Measurements from ENCODE around the gene FAM53B.

The FAM53B gene

DNA sequence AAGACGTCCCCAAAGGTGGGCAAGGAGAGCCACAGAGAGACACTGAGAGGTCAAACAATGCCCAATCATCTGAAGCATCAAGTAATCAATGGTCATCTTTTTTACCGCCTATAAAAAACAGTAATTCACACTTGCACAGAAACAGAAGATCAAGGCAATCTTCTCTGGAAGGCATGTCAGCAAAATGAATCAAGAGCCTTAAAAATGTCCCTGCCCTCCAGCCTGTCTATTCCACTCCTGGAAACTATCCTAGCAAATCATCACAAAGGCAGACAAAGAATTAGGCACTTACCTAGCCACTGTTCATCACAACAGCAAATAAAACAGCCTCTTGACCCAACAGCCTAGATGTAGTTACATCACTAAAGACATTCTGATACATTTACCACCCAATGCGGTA, 48.9 kb downstream of the FAM53B start:
- no peak for DNase-seq

GRCh38 chr10:124694481-124695220, 49.5 kb downstream of the FAM53B start:
- DNase-seq: no peak

DNA sequence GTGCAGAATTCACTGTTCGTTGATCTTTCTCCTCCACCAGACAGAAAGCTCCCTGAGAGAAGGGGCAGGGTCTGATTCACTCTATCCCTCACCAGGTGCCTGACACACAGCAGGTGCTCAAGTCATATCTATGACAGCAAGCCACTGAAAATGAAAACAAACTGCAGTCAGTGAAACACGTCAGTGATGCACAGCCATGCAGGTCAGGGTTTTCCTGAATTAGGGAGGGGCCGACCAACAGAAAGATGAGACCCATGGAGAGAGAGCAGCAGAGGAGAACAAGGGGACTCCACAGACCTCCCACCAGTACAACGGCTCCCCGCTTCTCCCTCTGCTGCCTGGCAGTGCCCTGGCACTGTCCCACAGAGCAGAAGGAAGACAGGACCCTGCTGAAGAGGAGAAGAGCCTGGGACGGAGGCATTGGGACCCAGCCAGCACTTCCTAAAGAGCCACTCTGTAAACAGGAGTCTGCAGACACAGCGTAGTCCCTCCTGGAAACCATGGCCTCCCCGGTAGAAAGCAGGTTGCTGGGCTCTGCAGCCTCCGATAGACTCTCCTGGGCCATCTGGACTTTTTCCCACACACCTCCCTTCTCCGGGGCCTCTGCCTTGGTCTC, 50.3 kb downstream of the FAM53B start:
- DNase-seq: no peak

DNA sequence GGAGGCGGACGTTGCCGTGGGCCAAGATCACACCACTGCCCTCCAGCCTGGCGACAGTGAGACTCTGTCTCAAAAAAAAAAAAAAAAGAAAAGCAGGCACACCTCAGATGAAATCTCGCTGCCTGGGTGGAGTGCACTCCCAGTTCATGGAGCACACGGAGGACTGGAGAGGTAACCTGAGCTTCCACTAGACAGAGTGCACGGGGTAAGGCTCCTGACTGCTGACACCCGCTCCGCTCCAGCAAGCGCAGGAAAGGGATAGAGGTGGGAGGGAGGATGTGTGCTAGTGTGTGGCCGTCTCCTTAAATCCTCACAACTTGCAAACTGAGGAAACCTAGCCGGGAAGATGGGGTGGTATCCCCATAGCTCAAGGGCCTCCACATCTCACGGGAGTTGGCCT, 50.8 kb downstream of the FAM53B start:
- no peak for DNase-seq

GRCh38 chr10:124692100-124692446, 52.1 kb downstream of the FAM53B start:
- no peak for DNase-seq

- no peak for DNase-seq
Measured at GRCh38 chr10:124691421-124692099, 52.6 kb downstream of the FAM53B start.

GRCh38 chr10:124691002-124691401, 53.2 kb downstream of the FAM53B start:
- no peak for DNase-seq

DNA sequence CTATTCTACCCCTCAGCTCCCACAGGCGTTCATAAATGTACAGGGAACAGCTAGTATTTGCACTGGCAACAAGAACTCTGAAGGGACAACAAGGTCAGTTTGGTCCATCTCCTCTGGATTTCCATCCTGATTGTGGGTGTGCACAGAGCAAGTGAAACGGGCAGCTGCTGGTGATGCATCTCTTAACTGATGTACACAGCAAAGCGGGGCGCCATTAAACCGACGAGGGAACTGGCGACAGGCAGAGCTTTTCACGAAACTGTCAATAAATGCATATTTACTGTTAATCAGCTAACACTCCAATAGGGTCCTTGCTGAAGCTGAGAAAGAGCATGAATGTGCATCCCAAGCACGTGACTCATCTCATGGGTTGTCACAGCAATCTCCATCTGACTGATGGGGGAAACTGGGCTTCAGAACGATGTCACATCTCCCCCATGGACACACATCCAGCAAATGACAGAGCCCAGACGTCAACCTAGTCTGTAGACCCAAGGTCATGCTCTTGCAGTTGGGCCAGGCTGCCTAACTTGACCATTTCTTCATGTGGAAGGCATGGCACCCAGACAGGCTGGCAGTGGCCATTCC, 54.2 kb downstream of the FAM53B start:
- DNase-seq: no peak

- no peak for DNase-seq
Measured at GRCh38 chr10:124688889-124689670, 55.1 kb downstream of the FAM53B start.

DNA sequence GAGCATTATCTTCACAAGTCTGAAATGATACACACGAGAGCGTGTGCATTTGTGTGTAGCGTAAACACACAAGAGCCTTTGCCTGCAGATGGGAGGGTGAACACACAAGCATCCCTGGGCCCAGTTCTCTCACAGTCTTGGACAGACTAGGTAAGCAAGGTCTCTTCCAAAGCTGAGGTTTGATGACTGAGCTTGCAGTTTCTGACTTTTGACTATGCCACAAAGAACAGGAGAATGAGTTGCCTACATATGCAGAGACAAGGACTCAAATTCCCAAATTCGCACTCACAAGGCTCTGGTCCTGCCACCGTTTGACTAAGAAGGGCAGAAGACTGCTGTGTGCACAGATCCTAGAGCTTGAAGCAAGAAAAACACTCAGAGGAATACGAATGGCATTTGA, 55.8 kb downstream of the FAM53B start:
- no peak for DNase-seq

DNA sequence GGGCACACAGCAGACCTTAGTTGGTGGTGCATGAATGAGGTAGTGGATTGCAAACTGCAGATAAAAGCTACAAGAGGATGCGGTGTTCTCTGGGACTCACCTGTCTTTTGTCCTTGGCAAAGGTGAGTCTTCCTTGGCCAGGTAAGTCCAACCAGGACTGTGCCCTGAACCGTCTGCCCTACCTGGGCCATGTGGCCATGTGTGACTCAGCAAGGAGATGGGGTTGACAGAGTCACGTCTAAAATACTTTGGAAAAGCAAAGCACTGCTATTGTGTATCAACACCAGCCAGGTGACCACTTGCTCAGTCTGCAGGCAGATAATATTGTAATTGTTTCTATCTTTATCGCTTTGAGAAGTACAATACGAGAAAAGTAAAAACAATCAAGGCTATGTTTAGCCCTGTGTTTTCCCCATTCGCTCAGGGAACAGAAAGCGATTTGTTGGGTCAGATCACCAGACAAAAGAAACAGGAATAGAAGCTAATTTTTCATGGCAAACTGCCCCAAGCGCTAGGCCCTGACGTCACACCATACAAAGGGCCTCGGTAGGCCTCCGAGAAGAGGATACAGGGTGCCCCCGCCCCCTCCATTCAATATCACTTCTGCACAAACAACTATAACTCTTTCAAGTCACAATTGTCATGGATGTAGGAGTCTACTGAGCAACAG, 57.3 kb downstream of the FAM53B start:
- DNase-seq: no peak

GRCh38 chr10:124685261-124685660, 58.9 kb downstream of the FAM53B start:
- DNase-seq: peak in 1 of 2 donors; percentile 32

GRCh38 chr10:124683814-124684213, 60.4 kb downstream of the FAM53B start:
- no peak for DNase-seq

GRCh38 chr10:124681626-124682552, 62.3 kb downstream of the FAM53B start:
- DNase-seq: no peak

GRCh38 chr10:124681091-124681490, 63.1 kb downstream of the FAM53B start:
- no peak for DNase-seq

DNA sequence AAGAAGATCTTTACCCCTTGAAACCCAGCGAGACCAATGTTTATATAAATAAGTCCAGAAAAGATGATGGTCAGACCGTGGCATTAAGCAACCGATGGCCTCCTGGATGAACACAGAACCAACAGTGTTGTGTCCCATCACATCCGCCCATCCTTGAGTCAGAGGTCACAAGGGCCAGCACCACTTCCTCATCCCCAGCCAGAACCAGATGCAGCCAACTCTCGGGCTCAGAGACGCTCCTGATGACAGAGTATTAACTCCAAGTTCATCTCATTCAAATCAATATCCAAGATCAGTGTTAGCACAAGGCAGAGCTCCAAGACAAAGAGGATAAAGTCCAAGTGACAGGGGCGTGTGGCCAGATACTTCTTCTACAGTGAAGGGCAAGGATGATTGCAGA, 63.5 kb downstream of the FAM53B start:
- DNase-seq: no peak

GRCh38 chr10:124679401-124679800, 64.8 kb downstream of the FAM53B start:
- no peak for DNase-seq

DNA sequence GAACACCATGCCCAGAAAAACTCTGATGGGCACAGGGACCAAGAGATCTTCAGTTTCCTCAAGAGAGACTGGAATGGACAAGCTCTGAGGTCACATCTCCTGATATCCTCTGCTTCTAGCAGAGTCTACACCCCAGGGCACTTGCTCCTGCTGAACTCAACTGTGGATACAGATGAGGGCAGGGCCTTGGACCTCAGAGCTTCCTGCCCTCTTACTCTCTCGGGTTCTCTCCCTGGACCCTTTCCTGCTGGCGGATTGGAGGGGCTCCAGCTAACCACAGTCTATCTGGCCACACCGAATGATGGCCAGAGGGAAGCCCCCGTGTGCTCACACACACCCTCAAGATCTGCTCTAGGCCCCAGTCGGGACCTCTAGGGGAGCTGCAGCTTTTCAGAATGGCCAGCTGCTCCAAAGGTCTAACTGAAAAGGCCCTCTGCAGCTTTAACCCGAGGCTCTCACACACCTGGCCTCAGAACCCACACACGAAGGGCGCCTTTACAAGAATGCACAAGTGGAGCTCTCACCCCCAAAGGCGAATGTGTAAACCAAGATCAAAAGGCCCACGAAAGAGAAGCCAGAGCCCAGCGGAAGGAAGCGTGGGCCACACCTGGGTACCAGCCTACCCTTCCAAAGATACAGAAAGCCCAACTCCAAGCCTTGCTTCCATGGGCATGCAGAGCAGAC, 65.5 kb downstream of the FAM53B start:
- no peak for DNase-seq

DNA sequence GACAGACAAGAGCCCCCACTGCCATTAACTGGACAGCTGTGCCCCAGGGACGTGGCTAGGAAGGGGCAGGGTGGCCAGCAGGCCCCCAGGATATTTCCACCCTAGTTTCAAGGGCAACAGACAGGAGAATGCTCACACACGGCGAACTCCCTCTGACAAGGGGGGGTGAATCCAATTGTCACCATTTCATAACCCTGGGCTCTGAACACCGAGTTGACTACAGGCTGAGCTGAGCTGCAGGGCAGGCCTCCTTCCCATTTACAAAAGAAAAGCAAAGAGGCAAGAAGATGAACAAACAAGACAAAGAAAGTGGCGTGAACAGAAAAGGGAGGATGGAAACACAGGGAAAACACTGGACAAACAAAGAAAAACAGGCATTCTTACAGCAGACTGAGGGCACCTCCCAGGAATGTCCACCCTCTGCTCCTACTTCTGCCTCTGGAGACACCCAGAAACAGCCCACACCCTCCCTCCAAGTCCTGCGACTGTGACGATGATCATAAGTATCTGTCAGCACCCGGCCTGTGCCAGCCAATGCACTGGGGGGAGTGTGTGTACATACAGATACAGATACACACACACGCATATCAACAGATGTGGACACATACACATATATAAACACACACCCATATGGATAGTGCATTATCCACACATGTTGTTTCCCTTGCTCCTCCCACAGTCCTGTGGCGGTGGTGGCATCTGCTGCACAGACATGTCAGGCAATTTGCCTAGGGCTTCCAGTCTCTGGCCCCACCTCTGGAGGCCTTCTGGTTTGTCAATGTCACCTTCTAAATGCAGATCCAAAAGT, 66.2 kb downstream of the FAM53B start:
- DNase-seq: no peak

DNA sequence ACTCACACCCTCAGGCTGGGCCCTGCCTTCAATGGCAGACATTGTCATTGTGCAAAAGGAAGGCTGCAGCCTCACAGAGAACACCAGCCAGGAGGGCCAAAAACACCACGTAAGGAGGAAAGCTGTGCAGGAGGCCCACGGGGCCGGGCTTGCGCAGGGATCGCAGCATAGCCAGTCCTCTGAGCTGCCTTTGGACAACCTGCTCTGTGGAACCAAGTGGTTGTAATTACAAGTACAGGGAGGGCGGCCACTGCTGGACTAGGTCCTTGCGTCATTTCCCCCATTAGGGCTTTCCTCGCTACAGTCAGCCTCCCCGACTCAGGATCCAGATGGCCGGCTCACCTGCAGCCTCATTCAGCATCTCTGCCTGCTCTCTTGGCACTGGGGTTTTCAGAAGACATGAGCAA, 66.9 kb downstream of the FAM53B start:
- DNase-seq: no peak
